GM21367 (cell line): ENCODE data around the gene UNC93B1.

Source experiments
- ATAC-seq: cut with Tn5 transposase; IDR thresholded peaks from one replicate; pipeline ENCODE4 v1.9.1; 2021; ENCODE audit not compliant: unreplicated experiment

UNC93B1 gene

GRCh38 chr11:68040101-68040956 is 36.4 kb upstream of the UNC93B1 start:
- ATAC-seq, result peak; percentile 39

GRCh38 chr11:68039526-68040086 is 35.7 kb upstream of the UNC93B1 start:
- ATAC-seq, result no peak

GRCh38 chr11:68038718-68039525 is 35.0 kb upstream of the UNC93B1 start, which contains the start of gene TCIRG1:
TCIRG1 (plus strand) TSS chr11:68039025; CDS start chr11:68041272, 2,247 bp downstream.
- ATAC-seq, result no peak

- ATAC-seq, result no peak
These were observed 34.4 kb upstream of the UNC93B1 start for GRCh38 chr11:68038226-68038717.

- ATAC-seq, result no peak
These were observed 33.7 kb upstream of the UNC93B1 start for GRCh38 chr11:68037411-68038225.

GRCh38 chr11:68036717-68037239 is 32.9 kb upstream of the UNC93B1 start:
- no peak for ATAC-seq

GRCh38 chr11:68036141-68036716 is 32.3 kb upstream of the UNC93B1 start:
- no peak for ATAC-seq

- ATAC-seq, result no peak
These were observed 31.5 kb upstream of the UNC93B1 start for GRCh38 chr11:68035266-68035876.

GRCh38 chr11:68033708-68034045 is 29.8 kb upstream of the UNC93B1 start:
- no peak for ATAC-seq

- no peak for ATAC-seq
These were observed 29.3 kb upstream of the UNC93B1 start for GRCh38 chr11:68032997-68033707.

- no peak for ATAC-seq
These were observed 28.1 kb upstream of the UNC93B1 start for GRCh38 chr11:68032003-68032402.

- peak; percentile 3 for ATAC-seq
These were observed 27.2 kb upstream of the UNC93B1 start for GRCh38 chr11:68031144-68031464.

- ATAC-seq, result peak; percentile 73
These were observed 26.6 kb upstream of the UNC93B1 start, which contains the start of gene NDUFS8 for GRCh38 chr11:68030318-68031143. NDUFS8 (plus strand) TSS chr11:68030681; CDS start chr11:68032152, 1,471 bp downstream.

- no peak for ATAC-seq
These were observed 25.1 kb upstream of the UNC93B1 start for GRCh38 chr11:68028802-68029545.

GRCh38 chr11:68027667-68028066 is 23.8 kb upstream of the UNC93B1 start:
- ATAC-seq, result no peak

GRCh38 chr11:68026391-68027105 is 22.7 kb upstream of the UNC93B1 start:
- no peak for ATAC-seq

- no peak for ATAC-seq
These were observed 21.1 kb upstream of the UNC93B1 start for GRCh38 chr11:68025047-68025446.
